Measurements from ENCODE around the gene DUS1L. TPM values are rescaled to one million over a fixed set of nuclear protein-coding genes. Genes with fewer than 3 reads are reported as not detected.

The DUS1L gene
- total RNA-seq, 1 donor from 2014 or later: 136 TPM

- intact Hi-C loops (cut with micrococcal nuclease): no loop called here
These were observed 23.5 kb upstream of the DUS1L start for GRCh38 chr17:82088838-82089722.

DNA sequence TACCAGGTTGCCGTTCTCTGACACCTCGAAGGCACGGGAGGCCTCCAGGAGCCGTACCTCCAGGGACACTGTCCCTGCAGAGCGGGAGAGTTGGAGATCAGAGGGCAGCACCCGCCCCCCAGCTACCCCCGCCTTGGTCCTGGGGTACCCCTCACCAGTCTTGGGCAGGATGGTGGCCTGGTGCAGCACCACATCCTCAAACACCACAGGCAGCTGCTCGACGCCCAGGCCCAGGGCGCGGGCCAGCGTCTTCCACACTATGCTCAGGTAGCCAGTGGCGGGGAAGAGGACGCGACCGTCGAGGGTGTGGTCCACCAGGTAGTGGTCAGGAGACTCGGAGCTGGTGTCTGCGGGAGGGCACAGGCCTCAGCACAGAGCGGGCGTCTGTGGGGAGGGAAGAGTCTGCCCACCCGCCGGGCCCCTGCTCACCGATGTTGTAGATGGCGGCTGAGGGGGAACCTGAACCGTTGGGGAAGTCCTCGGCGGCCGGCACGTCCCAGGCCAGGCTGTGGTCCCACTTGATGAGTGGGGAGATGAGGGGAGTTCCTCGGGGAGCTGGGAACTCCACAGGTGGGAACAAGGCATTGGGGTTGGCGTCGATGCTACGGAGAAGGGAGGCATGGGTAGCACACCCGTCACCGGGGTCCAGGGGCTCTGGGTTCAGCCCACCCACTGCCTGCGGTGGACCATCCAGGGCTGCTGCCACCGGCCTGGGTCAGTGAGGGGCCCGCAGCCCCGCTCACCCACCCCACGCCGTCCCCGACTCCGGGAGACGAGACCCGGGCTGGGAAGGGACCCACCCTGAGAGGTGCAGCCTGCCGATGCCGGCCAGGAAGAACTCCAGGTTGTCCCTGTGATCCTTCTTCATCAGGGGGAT is 22.6 kb upstream of the DUS1L start:
- intact Hi-C loops (cut with micrococcal nuclease): no loop called here

DNA sequence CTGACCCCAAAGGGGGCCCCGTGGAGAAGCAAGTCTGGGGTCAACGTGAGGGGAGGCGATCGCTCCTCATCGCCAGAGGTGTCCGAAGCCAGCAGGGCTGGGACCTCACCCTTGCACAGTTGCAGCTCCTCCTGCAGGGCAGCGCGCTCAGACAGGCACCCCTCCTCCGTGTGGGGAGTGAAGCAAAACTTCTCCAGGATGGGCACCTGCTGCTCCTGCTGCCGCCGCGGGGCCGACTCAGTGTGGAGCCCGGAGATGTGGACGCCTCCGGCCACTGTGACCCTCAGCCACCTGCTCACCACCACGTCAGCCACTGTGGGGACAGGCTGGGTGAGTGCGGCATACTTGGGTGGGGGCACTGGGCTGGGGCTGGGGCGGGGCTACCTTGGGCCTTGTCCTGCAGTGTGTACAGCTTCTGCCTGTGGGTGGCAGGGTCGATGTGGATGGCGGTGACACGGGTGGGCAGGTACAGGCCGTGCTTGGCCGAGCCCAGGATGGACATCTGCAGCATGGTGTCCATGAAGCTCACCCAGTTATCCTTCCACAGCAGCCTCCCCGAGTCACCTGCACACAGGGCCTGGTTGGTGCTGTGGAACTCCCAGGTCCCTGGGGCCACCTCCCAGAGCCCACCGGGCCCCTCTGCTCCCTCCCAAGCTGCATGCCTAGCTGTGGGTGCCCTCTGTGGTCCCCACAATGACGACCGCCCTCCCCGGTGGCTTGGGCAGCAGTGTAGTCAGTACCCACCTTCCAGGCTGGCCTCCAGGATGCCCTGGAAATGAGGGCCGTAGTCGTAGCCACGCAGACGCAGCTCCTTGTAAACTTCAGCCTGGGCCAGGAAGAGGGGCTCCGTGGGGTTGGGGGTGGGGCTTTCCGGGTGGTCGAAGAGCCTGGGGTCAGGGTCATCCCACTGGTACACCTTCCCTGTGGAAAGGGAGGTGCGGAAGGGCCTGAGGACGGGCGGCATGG is 21.6 kb upstream of the DUS1L start:
- intact Hi-C loops (cut with micrococcal nuclease): no loop called here

- intact Hi-C loops (cut with micrococcal nuclease): no loop called here
These were observed 20.5 kb upstream of the DUS1L start for GRCh38 chr17:82085931-82086764.

GRCh38 chr17:82085031-82085861 is 19.6 kb upstream of the DUS1L start:
- intact Hi-C loops (cut with micrococcal nuclease): no loop called here

DNA sequence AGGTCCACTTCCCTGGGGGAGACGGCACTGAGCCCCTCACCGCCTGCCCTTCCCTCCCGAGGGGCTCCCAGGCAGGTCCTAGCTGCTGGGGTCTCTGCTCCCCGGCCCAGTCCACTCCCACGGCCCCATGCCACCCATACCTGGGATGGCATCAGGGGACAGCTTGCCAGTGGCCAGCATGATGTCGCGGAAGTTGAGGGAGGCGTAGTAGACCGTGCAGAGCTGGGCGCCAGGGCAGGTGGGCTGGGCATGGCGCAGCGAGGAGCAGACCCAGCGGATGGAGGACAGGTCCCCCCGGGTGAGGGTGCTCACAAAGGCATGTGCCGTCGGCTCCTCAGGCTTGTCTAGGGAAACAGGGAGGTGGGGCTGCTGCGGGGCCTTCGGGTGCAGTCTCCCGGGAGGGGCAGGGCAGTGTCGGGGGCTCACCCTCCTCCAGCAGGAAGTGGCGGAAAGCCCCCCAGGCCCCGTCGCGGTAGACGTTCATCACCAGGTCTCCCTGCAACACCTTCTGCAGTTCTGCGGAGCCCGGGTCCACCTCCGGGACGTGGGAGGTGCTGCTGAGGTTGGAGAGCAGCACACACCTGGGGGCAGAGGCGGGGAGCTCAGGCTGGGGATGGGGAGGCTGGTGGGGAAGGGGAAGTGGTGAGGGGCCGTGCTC is 18.9 kb upstream of the DUS1L start:
- intact Hi-C loops (cut with micrococcal nuclease): no loop called here

- intact Hi-C loops (cut with micrococcal nuclease): no loop called here
These were observed 18.1 kb upstream of the DUS1L start for GRCh38 chr17:82083533-82084359.

GRCh38 chr17:82083009-82083408 is 17.4 kb upstream of the DUS1L start:
- intact Hi-C loops (cut with micrococcal nuclease): no loop called here

DNA sequence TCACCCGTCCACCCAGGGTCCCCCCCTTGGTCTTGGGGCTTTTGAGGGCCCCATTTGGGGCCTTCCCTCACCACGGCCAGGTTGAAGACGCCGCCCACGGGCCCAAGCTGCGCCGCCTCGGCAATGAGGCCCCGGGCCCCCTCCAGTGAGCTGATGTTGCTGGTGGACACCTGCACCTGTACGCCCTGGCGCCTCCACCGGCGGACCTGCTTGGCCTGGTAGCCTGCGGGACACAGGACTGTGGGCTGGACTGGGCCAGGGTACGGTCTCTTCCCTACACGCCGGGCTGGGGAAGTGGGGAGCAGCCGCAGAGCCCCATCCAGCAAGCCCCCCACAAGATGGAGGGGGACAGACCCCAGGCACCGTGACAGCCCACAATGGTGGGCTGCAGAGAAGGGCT is 16.9 kb upstream of the DUS1L start:
- intact Hi-C loops (cut with micrococcal nuclease): no loop called here

- intact Hi-C loops (cut with micrococcal nuclease): no loop called here
These were observed 16.4 kb upstream of the DUS1L start for GRCh38 chr17:82081966-82082365.

DNA sequence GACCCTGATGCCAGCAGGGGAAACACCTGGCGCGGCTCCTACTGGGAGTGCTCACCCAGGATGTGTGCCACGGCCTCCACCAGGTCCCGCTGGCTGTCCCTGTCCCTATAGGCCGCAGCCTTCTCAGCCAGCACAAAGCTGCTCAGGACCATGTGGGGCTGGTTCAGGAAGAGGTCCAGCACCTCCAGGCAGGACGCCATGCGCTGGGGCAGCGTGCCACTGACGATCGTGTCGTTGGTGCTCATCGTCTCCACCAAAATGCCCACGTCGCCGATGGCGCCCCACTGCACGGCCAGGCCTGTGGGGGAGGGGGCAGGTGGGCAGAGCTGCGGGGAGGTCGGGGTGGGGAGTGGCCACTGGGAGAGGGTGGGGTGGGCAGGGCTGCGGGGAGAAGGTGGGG is 15.9 kb upstream of the DUS1L start:
- intact Hi-C loops (cut with micrococcal nuclease): no loop called here

DNA sequence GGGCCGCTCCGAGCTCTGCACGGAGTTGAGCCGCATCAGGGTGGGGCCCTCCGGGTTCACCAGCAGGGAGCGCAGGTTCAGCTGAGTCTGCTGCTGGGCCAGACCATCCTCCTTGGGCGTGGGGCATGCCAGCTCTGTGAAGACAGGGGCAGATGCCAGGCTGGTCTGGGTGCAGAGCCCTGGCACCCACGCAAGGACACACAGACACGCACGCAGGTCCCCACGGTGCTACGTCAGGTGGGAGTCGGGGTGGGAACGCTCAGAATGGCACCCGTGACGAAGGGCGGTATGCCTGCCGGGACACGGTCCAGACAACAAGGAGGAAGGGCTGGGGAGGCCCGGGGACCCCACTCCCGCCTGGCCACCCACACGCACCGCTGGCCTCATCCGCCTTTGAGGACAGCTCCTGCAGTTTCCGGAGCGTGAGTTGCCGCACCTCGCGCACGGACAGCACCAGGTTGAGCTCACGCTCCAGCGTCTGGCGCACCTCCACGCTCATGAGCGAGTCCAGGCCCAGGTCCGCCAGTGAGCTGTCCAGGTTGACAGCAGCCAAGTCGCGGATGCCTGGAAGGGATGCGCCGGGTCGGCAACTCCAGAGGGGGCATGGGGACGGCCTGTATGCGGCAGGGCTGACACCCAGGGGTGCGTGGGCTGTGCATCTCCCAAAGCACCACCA is 15.3 kb upstream of the DUS1L start:
- intact Hi-C loops (cut with micrococcal nuclease): no loop called here

GRCh38 chr17:82080048-82080788 is 14.6 kb upstream of the DUS1L start:
- intact Hi-C loops (cut with micrococcal nuclease): no loop called here

DNA sequence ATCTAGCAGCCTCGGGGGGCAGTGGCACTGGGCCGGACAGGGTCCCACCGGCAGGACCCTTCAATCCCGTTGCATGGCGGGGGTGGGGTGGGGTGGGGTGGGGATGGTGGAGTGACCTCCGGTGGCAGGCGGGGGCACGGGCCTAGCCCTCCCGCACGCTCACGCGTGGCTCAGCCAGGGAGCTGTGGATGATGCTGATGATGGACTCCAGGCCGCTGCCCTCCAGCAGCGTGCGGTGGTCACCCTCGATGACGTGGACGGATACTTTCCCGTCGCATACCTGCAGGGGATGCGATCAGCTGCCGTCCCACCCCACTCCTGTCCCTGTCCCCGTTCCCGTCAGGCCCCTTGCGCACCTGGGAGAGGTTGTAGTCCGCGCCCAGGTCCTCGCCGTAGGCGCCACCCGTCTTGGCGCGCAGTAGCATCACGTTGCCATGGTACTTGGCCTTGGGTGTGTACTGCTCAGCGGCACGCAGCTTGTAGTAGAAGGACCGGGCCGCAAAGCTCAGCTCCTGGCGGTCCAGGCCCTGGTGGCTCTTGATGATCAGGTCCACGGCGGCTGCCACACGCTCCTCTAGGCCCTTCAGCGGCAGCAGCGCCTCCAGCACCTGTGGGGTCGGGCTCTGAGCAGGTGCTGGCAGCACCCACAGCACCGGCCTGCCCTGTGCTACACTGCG is 13.5 kb upstream of the DUS1L start:
- intact Hi-C loops (cut with micrococcal nuclease): no loop called here

DNA sequence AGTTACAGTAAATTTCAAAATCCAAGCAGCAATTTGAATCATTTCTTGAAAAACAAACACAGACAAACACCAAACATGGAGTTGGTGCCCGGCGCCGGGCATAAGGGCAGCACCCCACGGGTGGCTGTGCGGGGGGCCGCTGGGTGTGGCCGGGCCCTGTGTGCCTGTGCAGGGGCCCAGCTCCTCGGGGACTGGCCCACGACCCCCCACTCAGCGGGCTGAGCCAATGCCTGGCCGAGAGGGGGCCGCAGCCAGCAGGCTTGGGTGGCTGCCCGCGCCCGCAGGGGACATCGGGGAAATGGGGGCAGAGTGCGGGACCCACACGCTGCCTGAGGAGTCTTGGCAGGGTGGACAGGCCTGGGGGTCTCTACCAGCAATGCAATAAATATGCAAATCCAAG is 12.8 kb upstream of the DUS1L start:
- intact Hi-C loops (cut with micrococcal nuclease): no loop called here

All from T-helper 1 cell treated with Interleukin-12 subunit alpha and Interleukin-12 subunit beta and Interleukin-4 antibody, amounts not matched to agents 30 ng/mL and 1 ng/mL, for 36 hours (primary cell).